DMS53 treated with DMSO at 0.1 percent for 48 hours (cell line): Measurements from ENCODE around the gene CABLES2.

Experiments
- DNase-seq: peaks from one replicate; lab custom pipeline; 2025; ENCODE audit not compliant: unreplicated experiment; lab: John Stamatoyannopoulos, UW

Gene CABLES2, protein sequence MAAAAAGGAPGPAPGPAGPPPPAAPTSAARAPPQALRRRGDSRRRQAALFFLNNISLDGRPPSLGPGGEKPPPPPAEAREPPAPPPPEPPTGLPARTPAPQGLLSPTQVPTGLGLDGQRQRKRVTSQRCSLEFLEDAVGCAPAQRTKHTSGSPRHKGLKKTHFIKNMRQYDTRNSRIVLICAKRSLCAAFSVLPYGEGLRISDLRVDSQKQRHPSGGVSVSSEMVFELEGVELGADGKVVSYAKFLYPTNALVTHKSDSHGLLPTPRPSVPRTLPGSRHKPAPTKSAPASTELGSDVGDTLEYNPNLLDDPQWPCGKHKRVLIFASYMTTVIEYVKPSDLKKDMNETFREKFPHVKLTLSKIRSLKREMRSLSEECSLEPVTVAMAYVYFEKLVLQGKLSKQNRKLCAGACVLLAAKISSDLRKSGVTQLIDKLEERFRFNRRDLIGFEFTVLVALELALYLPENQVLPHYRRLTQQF

DNA sequence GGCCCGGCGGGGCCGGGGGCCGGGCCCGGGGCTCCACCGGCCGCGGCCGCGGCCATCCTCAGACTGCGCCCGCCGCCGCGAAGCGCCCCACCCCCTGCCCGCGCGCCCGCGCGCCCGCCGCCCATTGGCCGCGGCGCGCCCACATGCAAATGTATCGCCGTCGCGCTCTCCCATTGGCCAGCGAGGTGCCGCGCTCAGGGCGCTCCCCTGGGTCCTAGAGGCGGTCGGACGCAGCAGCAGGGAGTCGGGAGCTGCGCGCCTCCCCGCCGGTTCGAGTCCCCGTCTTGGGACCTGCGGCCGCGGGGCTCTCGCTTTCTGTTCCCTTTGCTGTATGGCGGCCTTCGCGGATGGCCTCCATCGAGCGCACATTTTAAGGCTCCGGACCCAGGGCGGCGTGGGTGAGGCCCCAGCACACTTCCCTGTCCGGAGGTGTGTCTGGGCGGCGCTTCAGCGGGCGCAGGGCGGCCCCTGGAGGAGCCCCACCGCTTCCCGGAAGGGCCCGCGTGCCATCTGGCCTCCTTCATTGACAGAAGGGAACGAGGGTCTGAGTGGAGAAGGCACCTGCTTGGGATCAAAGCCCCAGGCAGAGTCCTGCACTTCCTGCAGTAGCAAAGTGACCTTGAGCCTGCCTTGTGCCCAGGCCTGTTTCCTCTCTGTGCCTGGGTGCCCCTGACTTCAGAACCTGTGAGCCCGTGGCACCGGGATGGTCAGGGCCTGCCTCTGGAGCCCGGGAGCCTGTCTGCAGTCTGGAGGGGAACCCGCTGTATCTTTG is at the start of gene CABLES2:
CABLES2 (minus strand) TSS at position 65 of the 772 bp plus-strand sequence; CDS start at position 56, 9 bp downstream.
- peak; percentile 82 for DNase-seq

DNA sequence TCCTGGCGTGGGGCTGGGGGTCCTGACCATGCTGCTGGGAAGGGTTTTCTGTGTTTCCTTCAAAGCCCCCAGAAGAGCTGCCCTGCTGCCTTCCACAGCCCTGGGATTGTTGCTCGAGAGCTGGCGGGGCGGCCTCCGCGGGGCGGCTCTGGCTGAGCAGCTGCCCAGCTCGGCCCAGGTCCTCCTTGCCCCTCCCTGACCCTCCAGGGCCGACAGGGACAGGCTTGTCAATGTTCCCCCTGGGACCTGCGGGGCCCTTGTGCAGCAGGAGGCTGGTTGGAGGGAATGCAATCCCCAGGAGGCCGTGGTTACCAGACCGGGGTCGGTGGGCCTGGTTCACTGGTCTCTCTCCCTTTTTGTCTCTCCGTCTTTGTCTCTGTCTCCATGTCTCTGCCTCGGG is 48.8 kb upstream of the CABLES2 start:
- no peak for DNase-seq

DNA sequence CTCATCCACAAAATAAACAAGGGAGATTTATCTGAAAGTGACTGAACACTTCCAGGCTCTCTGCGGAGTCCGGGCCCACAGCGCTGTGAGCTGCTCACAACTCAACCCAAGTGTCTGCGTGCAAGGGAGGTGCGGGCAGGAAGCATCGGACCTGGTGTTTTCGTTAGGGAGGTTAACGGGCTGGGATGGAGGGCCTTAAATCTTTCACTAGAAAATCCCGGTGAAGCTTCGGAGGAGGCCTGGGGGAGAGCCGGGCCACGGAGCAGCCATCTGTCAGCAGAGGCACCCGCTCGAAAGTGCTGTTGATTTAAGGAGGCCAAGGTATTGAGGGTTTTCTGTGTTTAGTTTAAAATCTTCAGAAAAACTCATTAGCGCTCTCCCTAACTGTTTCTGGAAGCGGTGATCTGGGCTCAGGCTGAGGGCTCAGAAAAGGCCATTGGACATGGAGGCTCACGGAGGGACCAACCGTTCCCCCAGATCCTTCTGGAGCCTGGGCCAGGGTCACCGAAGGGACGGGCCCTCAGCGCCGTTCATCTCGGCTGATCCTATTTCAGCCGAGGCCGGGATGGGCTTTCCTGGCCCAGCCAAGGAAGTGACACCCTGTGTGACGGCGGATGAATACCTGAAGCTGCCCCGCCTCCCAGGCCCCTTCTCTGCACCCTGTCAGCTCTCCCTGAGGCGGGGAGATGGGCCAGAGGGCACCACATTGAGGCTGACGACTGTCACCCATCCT is 48.0 kb upstream of the CABLES2 start:
- no peak for DNase-seq

DNA sequence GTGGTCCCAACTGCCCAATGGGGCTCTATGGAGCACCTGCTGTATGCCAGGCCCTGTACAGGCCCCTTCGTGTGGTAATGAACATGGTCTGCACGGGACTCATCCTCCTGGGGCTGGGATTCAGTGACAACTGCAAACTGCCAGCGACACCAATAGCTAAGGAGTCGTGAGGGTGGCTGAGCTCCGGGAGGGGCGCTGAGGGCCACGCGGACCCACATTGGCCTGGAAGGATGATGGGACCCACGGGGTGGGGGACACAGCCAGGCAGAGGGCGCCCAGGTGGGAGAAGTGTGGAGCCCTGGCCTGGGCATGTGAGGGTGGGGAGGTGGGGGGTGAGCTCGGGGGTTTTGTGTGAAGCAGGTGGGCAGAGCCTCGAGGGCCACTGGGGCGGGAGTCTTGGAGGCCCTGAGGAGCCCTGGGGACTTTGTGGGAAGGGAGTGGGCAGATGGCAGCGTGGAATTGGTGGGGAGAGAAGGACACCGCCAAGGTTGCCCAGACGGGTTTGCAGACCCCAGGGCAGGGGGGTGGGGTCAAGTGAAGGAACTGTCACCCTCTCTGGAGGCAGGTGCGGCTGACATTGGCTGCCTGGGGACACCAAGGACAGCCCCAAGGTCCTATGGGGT is 46.2 kb upstream of the CABLES2 start:
- DNase-seq = no peak

DNA sequence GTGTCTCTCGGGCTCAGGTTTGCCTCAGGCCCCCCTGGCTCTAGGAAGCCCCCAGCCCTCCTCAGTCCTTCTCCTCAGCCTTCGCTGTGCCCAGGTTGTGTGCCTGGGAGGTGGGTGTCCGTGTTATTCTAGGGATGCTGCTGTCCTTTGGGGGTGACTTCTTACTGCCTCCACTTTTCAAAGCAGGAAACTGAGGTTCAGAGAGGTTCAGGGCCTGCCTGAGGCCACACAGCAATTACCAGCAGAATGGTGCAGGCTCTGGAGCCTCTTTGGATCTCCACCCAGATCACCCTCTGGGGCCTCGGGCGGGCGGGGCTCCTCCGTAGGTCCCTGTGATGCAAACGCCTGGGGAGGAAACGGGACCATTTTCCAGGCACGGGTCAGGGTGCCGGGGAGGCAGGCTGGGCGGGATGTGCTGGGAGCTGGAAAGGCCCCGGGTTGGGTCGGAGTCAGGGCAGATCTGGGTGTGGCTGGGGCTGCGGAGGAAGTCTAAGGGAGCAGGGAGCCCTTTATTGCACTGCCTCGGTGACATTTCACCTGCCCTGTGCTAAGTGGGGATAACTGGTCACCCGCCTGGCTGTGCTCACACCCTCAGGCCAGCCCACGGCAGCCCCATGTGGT is 45.5 kb upstream of the CABLES2 start:
- DNase-seq = no peak

DNA sequence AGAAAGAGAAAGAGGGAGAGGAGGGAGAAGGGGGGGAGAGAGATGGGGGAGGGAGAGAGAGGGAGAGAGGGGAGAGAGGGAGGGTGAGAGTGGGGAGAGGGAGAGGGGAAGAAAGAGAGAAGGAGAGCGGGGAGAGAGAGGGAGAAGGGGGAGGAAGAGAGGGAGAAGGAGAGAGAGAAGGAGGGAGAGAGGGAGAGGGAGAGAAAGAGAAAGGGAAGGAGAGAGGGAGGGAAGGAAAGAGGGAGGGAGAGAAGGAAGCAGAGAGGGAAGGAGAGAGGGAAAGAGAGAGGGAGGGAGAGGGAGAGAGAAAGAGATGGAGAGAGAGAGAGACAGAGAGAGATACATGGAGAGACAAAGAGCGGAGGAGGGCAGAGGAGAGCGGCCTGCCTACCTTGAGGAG is 44.9 kb upstream of the CABLES2 start:
- DNase-seq = no peak

DNA sequence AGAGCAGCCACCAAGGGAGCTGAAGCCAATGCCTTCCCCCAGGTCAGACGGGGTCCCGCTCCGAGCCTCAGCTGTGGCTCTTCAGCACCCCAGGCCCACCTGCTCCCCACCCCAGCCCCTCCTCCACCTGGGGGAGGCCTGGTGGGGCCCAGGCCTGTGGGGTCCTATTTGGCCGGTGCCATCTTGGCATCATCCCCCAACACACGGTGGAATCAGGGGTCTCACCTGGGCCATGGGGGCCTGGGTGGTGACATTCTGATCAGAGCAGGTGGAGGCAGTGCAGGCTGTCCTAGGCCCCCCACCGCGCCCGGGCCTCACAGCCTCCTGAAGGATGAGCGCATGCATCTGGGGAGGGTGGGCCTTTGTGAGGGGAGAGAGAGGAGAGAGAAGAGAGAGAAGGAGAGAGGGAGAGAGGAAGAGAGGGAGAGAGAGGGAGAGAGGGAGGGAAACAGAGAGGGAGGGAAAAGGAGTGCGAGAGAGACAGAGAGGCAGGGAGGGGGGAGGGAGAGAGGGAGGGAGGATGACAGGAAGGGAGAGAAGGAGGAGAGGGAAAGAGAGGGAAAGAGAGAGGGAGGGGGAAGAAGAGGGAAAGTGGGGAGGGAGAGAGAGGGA is 44.2 kb upstream of the CABLES2 start:
- no peak for DNase-seq

DNA sequence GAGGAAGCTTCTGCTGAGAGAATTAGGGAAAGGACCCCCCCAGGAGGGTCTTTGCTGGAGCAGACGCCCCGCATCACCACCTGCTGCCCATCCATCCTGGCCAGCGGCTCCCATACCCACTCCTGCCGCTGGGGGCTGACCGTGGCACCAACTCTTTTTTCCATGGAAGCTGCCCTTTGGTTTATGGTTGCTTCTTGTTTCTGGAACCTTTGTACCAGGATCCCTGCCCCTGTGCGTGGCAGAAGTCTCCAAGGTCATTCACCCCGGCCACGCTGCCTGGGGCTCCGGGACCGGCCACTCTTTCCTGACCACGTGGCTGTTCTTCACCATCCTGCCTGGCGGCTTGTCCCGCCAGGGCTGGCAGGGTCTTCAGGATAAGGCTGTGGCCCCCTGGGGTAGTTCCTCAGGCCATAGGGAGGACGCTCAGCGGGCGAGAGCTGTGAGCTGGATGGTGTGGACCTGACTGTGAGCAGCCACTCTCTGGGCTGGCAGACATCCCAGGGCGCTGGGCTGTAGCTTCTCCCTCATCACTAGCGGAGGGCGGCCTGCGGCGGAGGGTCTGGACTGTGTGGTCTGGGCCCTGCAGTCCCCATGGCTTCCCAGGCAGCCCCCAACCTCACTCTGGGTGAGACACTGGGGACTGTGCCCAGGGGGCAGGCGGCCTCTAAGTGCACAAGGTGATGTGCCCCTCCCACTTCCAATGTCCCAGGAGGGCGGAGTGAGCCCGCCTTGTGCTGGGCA is 43.0 kb upstream of the CABLES2 start:
- no peak for DNase-seq

DNA sequence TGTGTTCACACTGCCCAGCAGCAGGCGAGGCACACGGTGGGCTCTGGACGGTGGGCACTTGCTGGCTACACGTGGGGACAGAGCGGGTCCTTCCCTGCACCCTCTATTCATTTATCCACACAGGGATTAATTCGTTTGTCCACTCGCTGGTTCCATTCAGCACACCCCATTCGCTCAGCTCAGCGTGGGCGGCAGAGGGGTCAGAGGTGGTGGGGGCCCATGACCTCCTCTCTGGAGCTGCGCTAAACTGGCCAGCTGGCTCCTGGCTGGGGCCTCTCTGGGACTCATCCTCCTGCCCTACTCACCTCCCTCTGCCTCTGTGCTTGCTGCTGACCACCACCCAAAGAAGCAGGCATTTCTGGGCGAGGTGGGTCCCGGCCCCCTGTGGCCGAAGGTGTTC is 41.7 kb upstream of the CABLES2 start:
- no peak for DNase-seq

DNA sequence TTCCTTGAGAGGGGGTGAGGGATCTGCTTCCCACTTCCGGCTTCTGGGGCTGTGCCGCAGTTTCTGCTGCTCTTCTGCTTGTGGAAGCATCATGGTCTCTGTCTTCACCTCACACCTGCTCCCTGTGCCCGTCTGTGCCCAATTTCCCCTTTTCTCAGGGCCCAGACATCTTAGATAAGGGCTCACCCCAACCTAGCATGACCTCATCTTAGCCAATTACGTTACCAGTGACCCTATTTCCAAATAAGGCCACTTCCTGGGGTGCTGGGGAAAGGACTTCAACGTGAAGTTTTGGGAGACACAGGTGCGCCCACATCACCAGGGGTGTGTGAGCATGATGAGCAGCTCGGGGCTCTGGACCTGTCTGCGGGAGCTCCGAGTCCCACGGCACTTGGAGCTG is 41.0 kb upstream of the CABLES2 start:
- no peak for DNase-seq

DNA sequence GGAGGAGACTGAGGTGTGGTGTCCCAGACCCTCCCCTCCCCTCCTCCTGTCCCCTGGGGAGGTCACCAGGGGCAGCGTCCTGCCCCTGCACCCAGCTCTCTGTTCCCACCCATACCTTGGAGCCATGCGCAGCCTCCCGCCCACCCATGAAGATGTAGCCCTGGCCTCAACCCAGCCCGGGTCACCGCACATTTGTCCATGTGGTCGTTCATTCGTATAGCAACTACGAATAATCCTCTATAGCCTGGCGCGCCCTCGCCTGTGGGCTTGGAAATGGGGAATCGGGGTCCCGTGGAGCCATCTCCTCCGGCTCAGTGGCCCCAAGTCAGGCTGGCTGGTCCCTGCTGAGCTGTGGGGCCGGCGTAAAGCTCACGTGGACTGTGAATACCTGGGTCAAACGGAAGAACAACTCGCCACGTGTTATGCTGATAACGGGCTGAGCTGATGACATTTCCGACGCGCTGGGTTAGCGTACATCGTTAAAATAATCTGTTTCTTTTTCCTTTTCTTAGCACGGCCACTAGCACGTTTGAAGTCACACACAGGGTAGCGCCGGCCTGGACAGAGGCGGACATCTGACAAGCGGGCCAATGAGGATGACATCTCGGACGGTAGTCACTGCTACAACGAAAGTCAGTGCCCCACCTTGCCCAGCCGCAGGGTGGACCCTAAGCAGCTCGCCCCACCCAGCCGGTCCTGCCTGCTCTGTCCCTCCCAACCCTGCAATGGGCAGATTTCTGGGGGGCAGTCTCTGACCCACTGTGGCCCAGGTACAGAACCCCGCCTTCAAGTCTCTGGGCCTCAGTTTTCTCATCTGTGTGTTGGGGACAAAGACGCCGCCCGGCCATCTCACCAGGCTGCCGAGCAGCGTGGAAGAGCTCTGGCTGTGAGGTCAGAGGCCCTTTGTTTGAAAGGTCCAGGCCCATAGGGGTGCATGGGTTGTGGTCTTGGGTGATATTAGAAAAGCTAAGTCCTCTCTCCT is 40.1 kb upstream of the CABLES2 start:
- DNase-seq = no peak

DNA sequence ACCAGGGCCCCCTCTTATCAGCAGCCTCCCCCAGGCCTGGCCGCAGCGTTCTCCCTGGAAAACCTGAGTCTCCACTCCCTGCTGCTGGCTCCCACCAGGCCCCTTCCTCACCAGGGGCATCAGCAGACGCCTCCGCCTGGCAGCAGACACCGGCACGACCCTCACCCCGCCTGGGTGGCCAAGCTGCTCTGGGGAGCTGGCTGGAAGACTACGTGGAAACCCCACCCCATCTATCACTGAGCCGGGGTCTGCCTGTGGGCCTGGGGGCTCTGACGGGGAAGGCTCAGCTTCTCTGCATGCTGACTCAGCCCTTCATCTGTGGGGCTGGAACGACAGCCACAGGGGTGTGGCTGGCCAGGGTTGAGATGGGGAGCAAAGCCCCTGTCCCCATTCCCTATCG is 39.4 kb upstream of the CABLES2 start:
- no peak for DNase-seq

DNA sequence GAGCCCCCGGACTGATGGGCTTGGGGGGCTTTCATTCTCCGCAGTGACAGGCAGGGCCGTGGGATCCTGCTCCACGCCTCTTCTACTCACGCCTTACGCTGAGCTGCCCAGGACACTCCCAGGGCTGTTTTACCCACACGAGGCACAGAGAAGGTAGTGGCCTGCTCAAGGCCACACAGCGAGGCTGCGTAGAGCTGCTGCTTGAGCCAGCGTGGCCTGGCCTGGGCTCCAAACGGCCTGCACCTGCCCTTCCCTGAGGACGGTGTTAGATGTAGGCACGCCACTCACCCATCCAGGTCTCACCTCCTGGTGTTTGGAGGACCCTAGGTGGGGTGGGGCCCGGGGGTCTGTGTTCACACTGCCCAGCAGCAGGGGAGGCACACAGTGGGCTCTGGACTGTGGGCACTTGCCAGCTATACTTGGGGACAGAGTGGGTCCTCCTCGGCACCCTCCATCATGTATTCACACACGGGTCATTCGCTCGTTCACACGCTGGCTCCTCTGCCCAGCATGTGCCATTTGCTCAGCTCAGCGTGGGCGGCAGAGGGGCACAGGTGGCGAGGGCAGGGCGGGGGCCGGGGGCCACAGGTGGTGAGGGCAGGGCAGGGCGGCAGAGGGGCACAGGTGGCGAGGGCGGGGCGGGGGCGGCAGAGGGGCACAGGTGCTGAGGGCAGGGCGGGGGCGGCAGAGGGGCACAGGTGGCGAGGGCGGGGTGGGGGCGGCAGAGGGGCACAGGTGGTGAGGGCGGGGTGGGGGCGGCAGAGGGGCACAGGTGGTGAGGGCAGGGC is 38.7 kb upstream of the CABLES2 start:
- no peak for DNase-seq

DNA sequence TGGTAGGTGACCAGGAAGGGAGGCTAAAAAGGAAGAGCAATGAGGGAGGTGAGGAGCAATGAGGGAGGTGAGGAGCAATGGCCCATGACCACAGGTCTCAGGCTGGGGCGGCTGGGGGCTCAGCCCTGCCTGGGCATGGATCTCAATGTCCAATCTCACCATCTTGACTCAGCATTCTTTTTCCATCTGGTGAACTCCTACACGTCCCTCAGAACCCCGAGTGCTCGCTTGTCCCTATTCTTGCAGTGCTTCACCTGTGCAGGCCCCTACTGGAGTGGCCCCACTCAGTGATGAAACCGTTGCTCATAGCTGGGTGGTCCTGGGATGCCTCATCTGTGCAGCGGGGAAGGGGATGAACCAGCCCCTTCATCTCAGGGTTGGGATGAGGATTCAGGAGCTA is 37.2 kb upstream of the CABLES2 start:
- DNase-seq = no peak

DNA sequence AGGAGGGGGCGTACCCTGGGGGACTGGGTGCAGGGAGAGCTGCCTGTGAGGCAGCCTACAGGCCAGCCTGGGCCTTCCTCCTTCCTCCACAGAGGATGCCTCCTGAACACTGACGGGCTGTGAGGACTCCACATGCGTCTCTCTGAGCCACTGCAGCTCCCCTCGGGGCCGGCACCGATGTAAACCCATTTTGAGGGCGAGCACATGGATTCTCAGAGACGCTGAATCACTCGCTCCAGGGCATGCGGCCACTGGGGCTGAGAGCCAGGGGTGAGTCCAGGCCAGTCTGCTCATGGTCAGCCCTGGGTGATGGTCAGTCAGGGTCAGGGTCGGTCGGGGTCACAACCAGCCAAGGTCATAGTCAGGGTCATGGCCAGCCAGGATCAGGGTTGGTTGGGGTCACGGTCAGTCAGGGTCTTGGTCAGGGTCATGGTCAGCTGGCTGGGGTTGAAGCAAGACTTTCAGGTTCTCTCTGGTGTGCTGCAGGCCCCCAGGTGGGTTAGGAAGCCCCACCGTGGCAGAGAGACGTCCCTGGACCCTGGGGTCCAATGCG is 35.0 kb upstream of the CABLES2 start:
- no peak for DNase-seq

DNA sequence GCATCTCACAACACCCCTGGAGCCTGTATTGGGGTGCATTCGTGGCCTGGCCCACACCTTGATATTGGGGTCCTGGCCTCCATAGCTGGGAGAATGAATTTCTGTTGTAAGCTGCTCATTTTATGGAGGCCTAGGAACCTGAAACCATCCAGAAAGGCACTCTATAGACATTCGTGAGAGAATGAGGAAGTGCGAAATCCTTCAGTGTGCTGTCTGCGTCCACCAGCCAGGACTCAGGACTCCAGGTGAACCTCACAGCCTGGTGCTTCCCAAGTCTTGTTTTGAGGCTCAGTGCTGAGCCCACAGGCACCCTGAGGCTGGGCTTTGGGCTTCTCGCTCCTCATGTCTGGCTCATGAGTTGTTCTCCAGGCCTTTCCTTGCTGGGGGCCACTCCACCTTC is 32.1 kb upstream of the CABLES2 start:
- no peak for DNase-seq

DNA sequence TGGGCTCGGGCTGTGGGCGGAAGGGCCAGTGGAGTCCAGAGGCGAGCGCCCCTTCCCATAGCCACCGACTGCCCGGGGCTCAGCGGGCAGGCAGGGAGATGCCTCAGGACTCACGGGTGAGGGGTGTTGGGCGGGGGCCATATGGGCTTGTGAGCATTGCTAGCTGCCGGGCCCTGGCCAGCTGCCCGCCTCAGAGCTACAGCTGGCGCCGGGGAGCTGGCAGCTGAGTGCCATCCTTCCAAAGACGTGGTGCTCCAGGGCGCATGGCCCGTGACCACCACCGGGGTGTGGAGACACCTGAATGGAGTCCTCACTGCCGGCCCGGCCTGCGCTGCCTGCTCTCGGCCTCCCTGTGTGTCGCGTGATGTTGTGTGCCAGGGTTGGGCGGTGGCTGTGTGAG is 30.8 kb upstream of the CABLES2 start:
- DNase-seq = no peak
